CD8-positive, alpha-beta memory T cell (primary cell): Measurements from ENCODE around the gene CXCL16. TPM values are rescaled to one million over a fixed set of nuclear protein-coding genes. Genes with fewer than 3 reads are reported as not detected.
A peak's percentile ranks its signal among the peaks of the same experiment; 100 is the strongest.
"Not testable (repeated sequence)": the region's sequence is repeated elsewhere in the genome, so short reads cannot be mapped to it uniquely, and the experiment has no call there.

Source experiments
- CTCF ChIA-PET: fragments of 350-600 bp; sonication (Branson Sonifier 250); formaldehyde crosslinking; loops from one replicate; lab custom pipeline; 2021; ENCODE audit warnings: antibody characterized with exemption; lab: Charles Lee
- POLR2A ChIA-PET: fragments of 350-600 bp; sonication (Branson Sonifier 250); formaldehyde crosslinking; loops from one replicate; lab custom pipeline; 2021; ENCODE audit warnings: antibody characterized with exemption; lab: Charles Lee
- DNase-seq, 5 donors: peaks; one replicate each; pipeline versions ENCODE4 v3.0.0 to v3.0.0-alpha.2; 2020 to 2022; ENCODE audit warnings: mixed read lengths in 1 of 5
- H3K27ac ChIP-seq: one replicate; pipeline ENCODE4 v1.7.0; 2013; ENCODE audit warnings: low read depth, mild to moderate bottlenecking, low read length, moderate library complexity
- H3K27me3 ChIP-seq: 2 replicates; pipeline ENCODE4 v1.7.0; 2013; ENCODE audit warnings: low read length, mild to moderate bottlenecking; ENCODE audit not compliant: insufficient read depth, poor library complexity, severe bottlenecking
- H3K36me3 ChIP-seq: 2 replicates; pipeline ENCODE4 v1.7.0; 2013; ENCODE audit warnings: mild to moderate bottlenecking, low read length, moderate library complexity; ENCODE audit not compliant: insufficient read depth
- H3K4me1 ChIP-seq: 2 replicates; pipeline ENCODE4 v1.7.0; 2013; ENCODE audit warnings: mild to moderate bottlenecking, low read length, moderate library complexity; ENCODE audit not compliant: insufficient read depth
- H3K4me3 ChIP-seq: 2 replicates; pipeline ENCODE4 v1.7.0; 2013; ENCODE audit warnings: mild to moderate bottlenecking, low read length
- H3K9me3 ChIP-seq: 2 replicates; pipeline ENCODE4 v1.7.0; 2013; ENCODE audit warnings: mild to moderate bottlenecking, low read length
- H3K27ac Mint-ChIP-seq, 8 donors: one replicate each; pipeline ENCODE4 v1.8.0; 2020 to 2021; ENCODE audit warnings: mixed read lengths in 8 of 8, mild to moderate bottlenecking in 6 of 8, inconsistent platforms in 3 of 8, moderate library complexity in 3 of 8
- H3K27me3 Mint-ChIP-seq, 2 donors: one replicate each; pipeline ENCODE4 v1.8.0; 2020 to 2021; ENCODE audit warnings: mixed read lengths in 2 of 2, mild to moderate bottlenecking in 1 of 2, moderate library complexity in 1 of 2
- H3K36me3 Mint-ChIP-seq, 3 donors: one replicate each; pipeline ENCODE4 v1.8.0; 2020 to 2021; ENCODE audit warnings: mixed read lengths in 3 of 3, inconsistent platforms in 1 of 3, mild to moderate bottlenecking in 1 of 3
- H3K4me1 Mint-ChIP-seq, 3 donors: one replicate each; pipeline ENCODE4 v1.8.0; 2020 to 2021; ENCODE audit warnings: mixed read lengths in 3 of 3, inconsistent platforms in 1 of 3, mild to moderate bottlenecking in 1 of 3
- H3K4me3 Mint-ChIP-seq, 7 donors: one replicate each; pipeline ENCODE4 v1.8.0; 2020 to 2021; ENCODE audit warnings: mixed read lengths in 7 of 7, mild to moderate bottlenecking in 6 of 7, moderate library complexity in 4 of 7, inconsistent platforms in 2 of 7
- H3K9me3 Mint-ChIP-seq, 5 donors: one replicate each; pipeline ENCODE4 v1.8.0; 2020 to 2022; ENCODE audit warnings: mixed read lengths in 5 of 5, mild to moderate bottlenecking in 3 of 5, moderate library complexity in 2 of 5, inconsistent platforms in 1 of 5
- polyA plus RNA-seq: library from polyadenylated mRNA; unstranded; fragments of 300-500 nt; fragmentation: Illumina TruSeq; gene quantifications from one replicate; pipeline ENCODE4 v1.2.3, GENCODE V29; 2021
- total RNA-seq, 2 experiments: library from RNA; stranded (reverse); gene quantifications; one replicate each; pipeline ENCODE4 v1.2.3, GENCODE V29; 2021

Gene CXCL16
- total and polyA plus RNA-seq, 3 experiments from 2014 or later = 2.4 to 3.0 (median 2.8) TPM

DNA sequence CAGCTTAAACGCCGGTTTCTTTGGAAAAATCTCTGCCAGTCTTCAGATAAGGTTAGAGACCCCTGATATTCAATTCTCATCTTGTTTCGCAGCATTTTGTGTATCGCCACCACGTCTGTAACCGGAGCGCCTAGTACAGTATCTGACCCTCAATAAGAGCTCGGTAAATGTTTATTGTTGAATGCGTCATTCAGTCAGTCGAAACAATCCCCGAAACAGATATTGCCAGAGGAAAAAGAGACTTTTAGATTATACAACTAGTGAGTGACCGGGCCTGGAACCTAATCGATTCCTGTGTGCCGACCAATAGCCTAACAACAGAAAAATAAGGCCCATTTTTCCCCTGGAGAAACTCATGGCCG is 36.4 kb downstream of the CXCL16 start:
- H3K27me3 Mint-ChIP-seq = peaks cover 0 to 3% of the 10 kb centered on the region in 2 donors
- Histone ChIP-seq H3K27me3 (no peaks in the 10 kb centered on the region), H3K27ac (peak overlapping the region; percentile 86), H3K4me3 (peak overlapping the region; percentile 80), H3K4me1 (peaks cover 27% of the 10 kb centered on the region), H3K36me3 (no peaks in the 10 kb centered on the region), H3K9me3 (no peaks in the 10 kb centered on the region)
- H3K9me3 Mint-ChIP-seq = no peaks in the 10 kb centered on the region
- peak overlapping the region; percentile 75 to 98 (median 94) for H3K27ac Mint-ChIP-seq
- peaks cover 34 to 59% (median 45%) of the 10 kb centered on the region in 3 donors for H3K4me1 Mint-ChIP-seq
- peaks cover 0 to 7% (median 0%) of the 10 kb centered on the region in 3 donors for H3K36me3 Mint-ChIP-seq
- peak overlapping the region; percentile 81 to 95 (median 91) for H3K4me3 Mint-ChIP-seq
- ChIA-PET POLR2A (interaction anchor here (1.0 to 2.1 kb wide), 3 partner anchors 87 to 237 kb away, joined by 3 to 9 read pairs (median 4); partner anchors contain the start of genes PLD2, RNF167 and SLC25A11), CTCF (interaction anchor here (0.8 to 4.5 kb wide), 4 partner anchors 87 to 264 kb away, joined by 4 to 16 read pairs (median 4); partner anchors contain the start of genes CHRNE and SPAG7)
- DNase-seq = no peak

DNA sequence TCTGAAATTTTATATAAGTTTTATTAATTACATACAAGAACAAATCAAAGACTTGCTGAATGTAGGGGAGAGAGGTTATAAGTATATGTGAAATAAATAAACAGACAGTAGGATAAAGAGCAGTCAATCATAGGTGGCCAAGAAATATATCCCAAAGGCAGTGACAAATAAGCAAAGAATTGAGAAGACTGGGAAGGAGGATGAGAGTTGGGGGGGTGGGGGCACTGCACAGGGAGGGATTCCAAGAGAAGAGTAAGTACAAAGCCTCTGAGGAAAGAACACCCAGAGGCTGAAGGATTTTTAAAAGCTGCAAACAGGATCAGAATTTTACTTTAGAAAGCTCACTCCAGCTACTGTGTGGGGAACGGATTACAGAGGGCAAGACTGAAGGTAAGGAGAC is 38.6 kb downstream of the CXCL16 start:
- ChIA-PET POLR2A (interaction anchor here (0.6 kb wide), 1 partner anchor 9 kb away, joined by 4 read pairs; no protein-coding TSS in a partner anchor), CTCF (interaction anchor here (0.8 to 4.5 kb wide), 2 partner anchors 9 to 89 kb away, joined by 3 to 16 read pairs; partner anchors contain the start of gene ARRB2)
- H3K27ac ChIP-seq = no peak overlapping the region
- H3K4me1 ChIP-seq = peaks cover 37% of the 10 kb centered on the region
- no peaks in the 10 kb centered on the region for H3K27me3 ChIP-seq
- Mint-ChIP-seq H3K27me3 (peaks cover 0 to 3% of the 10 kb centered on the region in 2 donors), H3K4me3 (peak overlapping the region in 2 of 7 donors; percentile 33 to 67), H3K36me3 (peaks cover 0 to 22% (median 5%) of the 10 kb centered on the region in 3 donors), H3K27ac (peak overlapping the region in 5 of 8 donors; percentile 2 to 89 (median 71)), H3K4me1 (peaks cover 40 to 74% (median 54%) of the 10 kb centered on the region in 3 donors), H3K9me3 (no peaks in the 10 kb centered on the region)
- no peaks in the 10 kb centered on the region for H3K36me3 ChIP-seq
- no peak for DNase-seq
- H3K9me3 ChIP-seq = no peaks in the 10 kb centered on the region
- no peak overlapping the region for H3K4me3 ChIP-seq

DNA sequence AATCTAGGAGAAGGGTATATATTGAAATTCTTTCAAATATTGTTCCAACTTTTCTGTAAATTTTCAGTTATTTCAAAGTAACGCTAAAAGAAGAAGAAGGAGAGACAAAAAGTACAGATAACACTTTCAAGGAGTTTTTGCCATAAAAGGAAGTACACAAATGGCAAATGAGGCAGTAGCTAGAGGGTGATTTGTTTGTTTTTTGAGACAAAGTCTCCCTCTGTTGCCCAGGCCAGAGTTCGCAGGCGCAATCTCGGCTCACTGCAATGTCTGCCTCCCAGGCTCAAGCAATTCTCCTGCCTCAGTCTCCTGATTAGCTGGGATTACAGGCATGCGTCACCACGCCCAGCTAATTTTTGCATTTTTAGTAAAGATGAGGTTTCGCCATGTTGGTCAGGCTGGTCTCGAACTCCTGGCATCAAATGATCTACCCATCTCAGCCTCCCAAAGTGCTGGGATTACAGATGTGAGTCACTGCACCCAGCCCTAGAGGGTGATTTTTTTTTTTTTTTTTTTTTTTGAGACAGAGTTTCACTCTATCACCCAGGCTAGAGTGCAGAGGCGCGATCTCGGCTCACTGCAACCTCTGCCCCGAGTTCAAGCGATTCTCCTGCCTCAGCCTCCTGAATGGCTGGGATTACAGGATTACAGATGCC is 40.2 kb downstream of the CXCL16 start:
- H3K9me3 Mint-ChIP-seq, DNase-seq, CTCF ChIA-PET, H3K4me3 Mint-ChIP-seq, H3K27me3 Mint-ChIP-seq, H3K36me3 ChIP-seq, POLR2A ChIA-PET, H3K4me3 ChIP-seq, H3K9me3 ChIP-seq, H3K27ac ChIP-seq, H3K27me3 ChIP-seq: not testable (repeated sequence)
- H3K4me1 Mint-ChIP-seq = peaks cover 38 to 70% (median 46%) of the 10 kb centered on the region in 3 donors
- H3K27ac Mint-ChIP-seq = peak overlapping the region in 5 of 8 donors; percentile 5 to 92 (median 29)
- H3K36me3 Mint-ChIP-seq = peaks cover 0 to 20% (median 5%) of the 10 kb centered on the region in 3 donors
- peaks cover 37% of the 10 kb centered on the region for H3K4me1 ChIP-seq

DNA sequence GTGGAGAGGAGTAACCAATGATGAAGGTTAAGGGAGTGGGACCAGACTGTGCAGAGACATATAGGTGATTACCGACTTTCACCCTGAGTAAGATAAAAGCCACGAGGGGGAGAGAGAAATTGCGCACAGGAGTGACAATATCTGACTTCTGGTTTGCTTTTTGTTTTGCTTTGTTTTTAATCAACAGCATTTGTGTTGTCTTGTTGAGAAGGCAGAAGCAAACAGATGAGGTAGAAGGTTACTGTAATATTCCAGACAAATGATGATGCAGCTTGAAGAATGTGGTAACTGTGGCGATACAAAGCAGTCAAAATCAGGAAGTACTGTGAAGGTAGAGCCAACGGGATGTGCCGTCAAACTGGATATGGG is 43.3 kb downstream of the CXCL16 start:
- H3K36me3 Mint-ChIP-seq = peaks cover 0 to 35% (median 5%) of the 10 kb centered on the region in 3 donors
- ChIA-PET POLR2A (interaction anchor here (1.5 kb wide), 1 partner anchor 13 kb away, joined by 3 read pairs; no protein-coding TSS in a partner anchor), CTCF (no interaction called here)
- Histone ChIP-seq H3K36me3 (peaks cover 7% of the 10 kb centered on the region), H3K27me3 (no peaks in the 10 kb centered on the region), H3K9me3 (no peaks in the 10 kb centered on the region), H3K27ac (peak overlapping the region; percentile 67), H3K4me1 (peaks cover 18% of the 10 kb centered on the region), H3K4me3 (peak overlapping the region; percentile 16)
- peak overlapping the region; percentile 72 to 85 (median 77) for H3K4me3 Mint-ChIP-seq
- H3K9me3 Mint-ChIP-seq = no peaks in the 10 kb centered on the region
- no peaks in the 10 kb centered on the region for H3K27me3 Mint-ChIP-seq
- H3K4me1 Mint-ChIP-seq = peaks cover 28 to 63% (median 29%) of the 10 kb centered on the region in 3 donors
- DNase-seq = peak in 1 of 5 donors; percentile 53
- peak overlapping the region; percentile 92 to 99 (median 96) for H3K27ac Mint-ChIP-seq

DNA sequence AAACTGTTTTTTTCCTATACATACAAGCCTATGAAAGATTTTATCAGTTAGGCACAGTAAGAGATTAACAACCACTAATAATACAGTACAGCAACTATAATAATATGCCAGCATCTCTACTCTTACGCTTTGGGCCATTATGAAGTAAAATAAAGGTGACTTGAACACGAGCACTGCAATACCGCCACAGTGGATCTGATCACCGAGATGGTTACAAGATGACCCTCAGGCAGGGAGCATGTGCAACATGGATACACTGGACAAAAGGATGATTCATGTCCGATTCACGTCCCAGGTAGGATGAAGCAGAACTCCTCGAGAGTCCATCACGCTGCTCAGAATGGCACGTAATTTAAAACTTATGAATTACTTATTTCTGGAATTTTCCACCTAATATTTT is 46.3 kb downstream of the CXCL16 start:
- H3K36me3 Mint-ChIP-seq = peaks cover 5 to 58% (median 25%) of the 10 kb centered on the region in 3 donors
- H3K4me3 Mint-ChIP-seq = no peak overlapping the region
- peaks cover 13% of the 10 kb centered on the region for H3K36me3 ChIP-seq
- H3K9me3 Mint-ChIP-seq = no peaks in the 10 kb centered on the region
- no peaks in the 10 kb centered on the region for H3K27me3 Mint-ChIP-seq
- no peaks in the 10 kb centered on the region for H3K9me3 ChIP-seq
- H3K27ac Mint-ChIP-seq = peak overlapping the region in 5 of 8 donors; percentile 42 to 86 (median 57)
- ChIA-PET POLR2A (no interaction called here), CTCF (no interaction called here)
- H3K27ac ChIP-seq = no peak overlapping the region
- peaks cover 35 to 69% (median 41%) of the 10 kb centered on the region in 3 donors for H3K4me1 Mint-ChIP-seq
- no peaks in the 10 kb centered on the region for H3K27me3 ChIP-seq
- DNase-seq = no peak
- no peak overlapping the region for H3K4me3 ChIP-seq
- H3K4me1 ChIP-seq = peaks cover 17% of the 10 kb centered on the region

DNA sequence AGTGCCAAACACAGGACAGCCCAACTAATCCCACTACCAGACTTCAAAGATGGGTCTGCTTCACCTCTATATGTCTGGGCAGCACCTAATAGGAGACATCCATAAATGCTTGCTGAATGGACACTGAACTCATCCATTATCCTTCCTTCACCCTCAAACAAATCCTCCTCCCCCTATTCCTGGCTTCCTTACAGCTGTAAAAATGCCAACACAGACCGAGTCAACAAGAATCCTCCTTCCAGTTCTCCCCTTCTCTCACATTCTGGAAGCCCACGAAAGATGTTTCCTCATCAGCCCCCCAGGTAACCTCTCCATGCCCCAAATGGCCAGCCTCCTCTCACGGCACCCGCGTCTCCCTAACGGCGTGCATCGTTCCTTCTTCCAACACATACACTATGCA is 48.0 kb downstream of the CXCL16 start:
- POLR2A ChIA-PET = interaction anchor here (0.5 kb wide), 1 partner anchor 9 kb away, joined by 4 read pairs; no protein-coding TSS in a partner anchor
- peaks cover 35 to 66% (median 41%) of the 10 kb centered on the region in 3 donors for H3K4me1 Mint-ChIP-seq
- peak overlapping the region in 2 of 8 donors; percentile 6 to 83 for H3K27ac Mint-ChIP-seq
- H3K27ac ChIP-seq = no peak overlapping the region
- peaks cover 13% of the 10 kb centered on the region for H3K4me1 ChIP-seq
- H3K4me3 Mint-ChIP-seq = no peak overlapping the region
- peaks cover 13% of the 10 kb centered on the region for H3K36me3 ChIP-seq
- no peaks in the 10 kb centered on the region for H3K27me3 Mint-ChIP-seq
- H3K27me3 ChIP-seq = no peaks in the 10 kb centered on the region
- no peak for DNase-seq
- CTCF ChIA-PET = interaction anchor here (1.6 kb wide), 1 partner anchor 18 kb away, joined by 5 read pairs; the partner anchor contains the start of gene ARRB2
- no peaks in the 10 kb centered on the region for H3K9me3 Mint-ChIP-seq
- H3K9me3 ChIP-seq = no peaks in the 10 kb centered on the region
- H3K4me3 ChIP-seq = no peak overlapping the region
- peaks cover 5 to 61% (median 25%) of the 10 kb centered on the region in 3 donors for H3K36me3 Mint-ChIP-seq

DNA sequence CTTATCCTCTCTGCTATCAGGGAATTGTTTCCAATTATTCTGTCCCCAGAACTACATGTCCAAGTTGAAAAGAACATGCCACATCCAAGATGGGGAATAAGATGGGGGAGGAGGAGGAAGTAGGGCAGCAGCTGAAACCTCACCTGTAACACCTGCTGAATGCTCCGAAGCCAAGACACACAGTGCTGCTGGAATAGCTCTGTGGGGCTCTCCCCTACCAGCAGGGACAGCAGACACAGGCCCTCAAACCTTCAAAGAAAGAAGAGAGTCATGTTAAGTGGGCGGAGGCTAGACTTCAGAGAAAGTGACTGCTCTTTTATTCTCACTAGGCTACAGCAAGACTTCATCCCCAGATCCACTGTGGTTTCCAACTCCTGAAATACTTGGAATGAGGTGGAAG is 49.0 kb downstream of the CXCL16 start:
- H3K36me3 ChIP-seq = peaks cover 18% of the 10 kb centered on the region
- H3K4me1 ChIP-seq = peaks cover 4% of the 10 kb centered on the region
- Mint-ChIP-seq H3K36me3 (peaks cover 8 to 61% (median 27%) of the 10 kb centered on the region in 3 donors), H3K4me3 (no peak overlapping the region), H3K27me3 (no peaks in the 10 kb centered on the region), H3K9me3 (no peaks in the 10 kb centered on the region), H3K27ac (peak overlapping the region in 2 of 8 donors; percentile 46 to 51), H3K4me1 (peaks cover 29 to 61% (median 39%) of the 10 kb centered on the region in 3 donors)
- no peak overlapping the region for H3K27ac ChIP-seq
- H3K27me3 ChIP-seq = no peaks in the 10 kb centered on the region
- H3K4me3 ChIP-seq = no peak overlapping the region
- CTCF ChIA-PET = no interaction called here
- POLR2A ChIA-PET = no interaction called here
- DNase-seq = no peak
- H3K9me3 ChIP-seq = no peaks in the 10 kb centered on the region

DNA sequence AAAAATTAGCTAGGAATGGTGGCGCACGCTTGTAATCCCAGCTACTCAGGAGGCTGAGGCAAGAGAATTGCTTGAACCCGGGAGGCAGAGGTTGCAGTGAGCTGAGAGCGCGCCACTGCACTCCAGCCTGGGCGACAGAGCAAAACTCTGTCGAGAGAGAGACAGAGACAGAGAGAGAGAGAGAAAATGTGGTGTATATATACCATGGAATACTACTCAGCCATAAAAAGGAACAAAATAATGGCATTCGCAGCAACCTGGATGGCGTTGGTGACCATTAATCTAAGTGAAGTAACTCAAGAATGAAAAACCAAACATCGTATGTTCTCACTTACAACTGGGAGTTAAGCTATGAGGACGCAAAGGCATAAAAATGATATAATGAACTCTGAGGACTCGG is 49.9 kb downstream of the CXCL16 start:
- H3K9me3 ChIP-seq, DNase-seq, H3K4me1 ChIP-seq, H3K4me3 ChIP-seq, POLR2A ChIA-PET, H3K27ac ChIP-seq, H3K9me3 Mint-ChIP-seq, CTCF ChIA-PET, H3K27me3 ChIP-seq, H3K27ac Mint-ChIP-seq, H3K27me3 Mint-ChIP-seq: not testable (repeated sequence)
- peaks cover 22% of the 10 kb centered on the region for H3K36me3 ChIP-seq
- H3K4me3 Mint-ChIP-seq = peak overlapping the region in 1 of 7 donors; percentile 2
- H3K4me1 Mint-ChIP-seq = peaks cover 31 to 61% (median 39%) of the 10 kb centered on the region in 3 donors
- peaks cover 8 to 68% (median 29%) of the 10 kb centered on the region in 3 donors for H3K36me3 Mint-ChIP-seq
